CD8-positive, alpha-beta memory T cell (primary cell): Measurements from ENCODE around the gene SEMA5A. TPM values are rescaled to one million over a fixed set of nuclear protein-coding genes. Genes with fewer than 3 reads are reported as not detected.

ENCODE experiments used
- CTCF ChIA-PET: fragments of 350-600 bp; sonication (Branson Sonifier 250); formaldehyde crosslinking; loops from one replicate; lab custom pipeline; 2021; ENCODE audit warnings: antibody characterized with exemption; lab: Charles Lee
- POLR2A ChIA-PET: fragments of 350-600 bp; sonication (Branson Sonifier 250); formaldehyde crosslinking; loops from one replicate; lab custom pipeline; 2021; ENCODE audit warnings: antibody characterized with exemption; lab: Charles Lee
- DNase-seq, 5 donors: peaks; one replicate each; pipeline versions ENCODE4 v3.0.0 to v3.0.0-alpha.2; 2020 to 2022; ENCODE audit warnings: mixed read lengths in 1 of 5
- H3K27ac ChIP-seq: one replicate; pipeline ENCODE4 v1.7.0; 2013; ENCODE audit warnings: low read depth, mild to moderate bottlenecking, low read length, moderate library complexity
- H3K27me3 ChIP-seq: 2 replicates; pipeline ENCODE4 v1.7.0; 2013; ENCODE audit warnings: low read length, mild to moderate bottlenecking; ENCODE audit not compliant: insufficient read depth, poor library complexity, severe bottlenecking
- H3K36me3 ChIP-seq: 2 replicates; pipeline ENCODE4 v1.7.0; 2013; ENCODE audit warnings: mild to moderate bottlenecking, low read length, moderate library complexity; ENCODE audit not compliant: insufficient read depth
- H3K4me1 ChIP-seq: 2 replicates; pipeline ENCODE4 v1.7.0; 2013; ENCODE audit warnings: mild to moderate bottlenecking, low read length, moderate library complexity; ENCODE audit not compliant: insufficient read depth
- H3K4me3 ChIP-seq: 2 replicates; pipeline ENCODE4 v1.7.0; 2013; ENCODE audit warnings: mild to moderate bottlenecking, low read length
- H3K9me3 ChIP-seq: 2 replicates; pipeline ENCODE4 v1.7.0; 2013; ENCODE audit warnings: mild to moderate bottlenecking, low read length
- H3K27ac Mint-ChIP-seq, 8 donors: one replicate each; pipeline ENCODE4 v1.8.0; 2020 to 2021; ENCODE audit warnings: mixed read lengths in 8 of 8, mild to moderate bottlenecking in 6 of 8, inconsistent platforms in 3 of 8, moderate library complexity in 3 of 8
- H3K27me3 Mint-ChIP-seq, 2 donors: one replicate each; pipeline ENCODE4 v1.8.0; 2020 to 2021; ENCODE audit warnings: mixed read lengths in 2 of 2, mild to moderate bottlenecking in 1 of 2, moderate library complexity in 1 of 2
- H3K36me3 Mint-ChIP-seq, 3 donors: one replicate each; pipeline ENCODE4 v1.8.0; 2020 to 2021; ENCODE audit warnings: mixed read lengths in 3 of 3, inconsistent platforms in 1 of 3, mild to moderate bottlenecking in 1 of 3
- H3K4me1 Mint-ChIP-seq, 3 donors: one replicate each; pipeline ENCODE4 v1.8.0; 2020 to 2021; ENCODE audit warnings: mixed read lengths in 3 of 3, inconsistent platforms in 1 of 3, mild to moderate bottlenecking in 1 of 3
- H3K4me3 Mint-ChIP-seq, 7 donors: one replicate each; pipeline ENCODE4 v1.8.0; 2020 to 2021; ENCODE audit warnings: mixed read lengths in 7 of 7, mild to moderate bottlenecking in 6 of 7, moderate library complexity in 4 of 7, inconsistent platforms in 2 of 7
- H3K9me3 Mint-ChIP-seq, 5 donors: one replicate each; pipeline ENCODE4 v1.8.0; 2020 to 2022; ENCODE audit warnings: mixed read lengths in 5 of 5, mild to moderate bottlenecking in 3 of 5, moderate library complexity in 2 of 5, inconsistent platforms in 1 of 5
- polyA plus RNA-seq: library from polyadenylated mRNA; unstranded; fragments of 300-500 nt; fragmentation: Illumina TruSeq; gene quantifications from one replicate; pipeline ENCODE4 v1.2.3, GENCODE V29; 2021
- total RNA-seq, 2 experiments: library from RNA; stranded (reverse); gene quantifications; one replicate each; pipeline ENCODE4 v1.2.3, GENCODE V29; 2021

Gene SEMA5A
- total and polyA plus RNA-seq, 3 experiments from 2014 or later: not detected

GRCh38 chr5:9376363-9377117, 169.3 kb downstream of the SEMA5A start:
- POLR2A ChIA-PET: no interaction called here
- H3K27me3 Mint-ChIP-seq: no peaks in the 10 kb centered on the region
- no peak overlapping the region for H3K27ac ChIP-seq

GRCh38 chr5:9375756-9376155, 170.1 kb downstream of the SEMA5A start:
- Histone ChIP-seq H3K27me3 (no peaks in the 10 kb centered on the region), H3K9me3 (no peaks in the 10 kb centered on the region), H3K27ac (no peak overlapping the region), H3K36me3 (no peaks in the 10 kb centered on the region), H3K4me3 (no peak overlapping the region), H3K4me1 (no peaks in the 10 kb centered on the region)
- POLR2A ChIA-PET: no interaction called here
- Mint-ChIP-seq H3K27me3 (no peaks in the 10 kb centered on the region), H3K36me3 (peaks cover 0 to 2% (median 0%) of the 10 kb centered on the region in 3 donors), H3K9me3 (peaks cover 0 to 15% (median 9%) of the 10 kb centered on the region in 5 donors), H3K4me1 (no peaks in the 10 kb centered on the region), H3K27ac (no peak overlapping the region), H3K4me3 (no peak overlapping the region)
- DNase-seq: no peak
- CTCF ChIA-PET: no interaction called here

More at GRCh38 chr5:9376363-9377117, 169.3 kb downstream of the SEMA5A start:
- Mint-ChIP-seq H3K4me1 (no peaks in the 10 kb centered on the region), H3K9me3 (peaks cover 0 to 16% (median 12%) of the 10 kb centered on the region in 5 donors), H3K36me3 (peaks cover 0 to 2% (median 0%) of the 10 kb centered on the region in 3 donors), H3K27ac (no peak overlapping the region), H3K4me3 (no peak overlapping the region)
- CTCF ChIA-PET: no interaction called here
- DNase-seq: no peak
- Histone ChIP-seq H3K9me3 (no peaks in the 10 kb centered on the region), H3K4me1 (no peaks in the 10 kb centered on the region), H3K4me3 (no peak overlapping the region), H3K36me3 (no peaks in the 10 kb centered on the region), H3K27me3 (no peaks in the 10 kb centered on the region)

- H3K27ac ChIP-seq: no peak overlapping the region
- H3K27ac Mint-ChIP-seq: no peak overlapping the region
- no peak overlapping the region for H3K4me3 ChIP-seq
- H3K27me3 ChIP-seq: no peaks in the 10 kb centered on the region
- ChIA-PET CTCF (no interaction called here), POLR2A (no interaction called here)
- H3K36me3 ChIP-seq: no peaks in the 10 kb centered on the region
- no peak overlapping the region for H3K4me3 Mint-ChIP-seq
- no peaks in the 10 kb centered on the region for H3K4me1 Mint-ChIP-seq
- peaks cover 0 to 2% (median 0%) of the 10 kb centered on the region in 3 donors for H3K36me3 Mint-ChIP-seq
- H3K27me3 Mint-ChIP-seq: no peaks in the 10 kb centered on the region
- H3K9me3 ChIP-seq: no peaks in the 10 kb centered on the region
- H3K9me3 Mint-ChIP-seq: peaks cover 0 to 22% (median 16%) of the 10 kb centered on the region in 5 donors
- no peak for DNase-seq
- H3K4me1 ChIP-seq: no peaks in the 10 kb centered on the region
Observed at GRCh38 chr5:9374025-9374424, 171.8 kb downstream of the SEMA5A start.

GRCh38 chr5:9373571-9373970, 172.3 kb downstream of the SEMA5A start:
- no peak overlapping the region for H3K4me3 Mint-ChIP-seq
- DNase-seq: no peak

GRCh38 chr5:9370256-9370655, 175.6 kb downstream of the SEMA5A start:
- Mint-ChIP-seq H3K36me3 (no peaks in the 10 kb centered on the region), H3K4me3 (no peak overlapping the region), H3K27me3 (no peaks in the 10 kb centered on the region), H3K4me1 (no peaks in the 10 kb centered on the region), H3K27ac (no peak overlapping the region), H3K9me3 (peaks cover 2 to 12% (median 11%) of the 10 kb centered on the region in 5 donors)
- no peaks in the 10 kb centered on the region for H3K4me1 ChIP-seq
- POLR2A ChIA-PET: no interaction called here
- H3K27me3 ChIP-seq: no peaks in the 10 kb centered on the region
- CTCF ChIA-PET: no interaction called here
- H3K4me3 ChIP-seq: no peak overlapping the region
- no peak for DNase-seq
- no peak overlapping the region for H3K27ac ChIP-seq
- no peaks in the 10 kb centered on the region for H3K9me3 ChIP-seq
- no peaks in the 10 kb centered on the region for H3K36me3 ChIP-seq

More at GRCh38 chr5:9373571-9373970, 172.3 kb downstream of the SEMA5A start:
- H3K4me1 ChIP-seq: no peaks in the 10 kb centered on the region
- Mint-ChIP-seq H3K27ac (no peak overlapping the region), H3K36me3 (peaks cover 0 to 2% (median 0%) of the 10 kb centered on the region in 3 donors), H3K4me1 (no peaks in the 10 kb centered on the region), H3K9me3 (peaks cover 0 to 22% (median 16%) of the 10 kb centered on the region in 5 donors), H3K27me3 (no peaks in the 10 kb centered on the region)
- H3K4me3 ChIP-seq: no peak overlapping the region
- no peaks in the 10 kb centered on the region for H3K9me3 ChIP-seq
- no peak overlapping the region for H3K27ac ChIP-seq
- ChIA-PET CTCF (no interaction called here), POLR2A (no interaction called here)
- no peaks in the 10 kb centered on the region for H3K27me3 ChIP-seq
- no peaks in the 10 kb centered on the region for H3K36me3 ChIP-seq

- Mint-ChIP-seq H3K4me1 (no peaks in the 10 kb centered on the region), H3K27me3 (no peaks in the 10 kb centered on the region), H3K36me3 (peaks cover 0 to 3% (median 0%) of the 10 kb centered on the region in 3 donors), H3K4me3 (no peak overlapping the region), H3K27ac (no peak overlapping the region), H3K9me3 (peaks cover 7 to 14% (median 9%) of the 10 kb centered on the region in 5 donors)
- POLR2A ChIA-PET: no interaction called here
- Histone ChIP-seq H3K4me1 (no peaks in the 10 kb centered on the region), H3K36me3 (no peaks in the 10 kb centered on the region), H3K27me3 (no peaks in the 10 kb centered on the region), H3K9me3 (no peaks in the 10 kb centered on the region), H3K4me3 (no peak overlapping the region), H3K27ac (no peak overlapping the region)
- DNase-seq: no peak
- CTCF ChIA-PET: no interaction called here
Observed at GRCh38 chr5:9365512-9365911, 180.4 kb downstream of the SEMA5A start.

GRCh38 chr5:9363449-9363848, 182.4 kb downstream of the SEMA5A start:
- Mint-ChIP-seq H3K9me3 (peaks cover 4 to 8% (median 5%) of the 10 kb centered on the region in 5 donors), H3K36me3 (peaks cover 0 to 3% (median 0%) of the 10 kb centered on the region in 3 donors), H3K4me3 (no peak overlapping the region), H3K4me1 (no peaks in the 10 kb centered on the region), H3K27ac (no peak overlapping the region), H3K27me3 (no peaks in the 10 kb centered on the region)
- ChIA-PET POLR2A (no interaction called here), CTCF (no interaction called here)
- Histone ChIP-seq H3K36me3 (no peaks in the 10 kb centered on the region), H3K9me3 (no peaks in the 10 kb centered on the region), H3K27ac (no peak overlapping the region), H3K4me3 (no peak overlapping the region), H3K4me1 (no peaks in the 10 kb centered on the region), H3K27me3 (no peaks in the 10 kb centered on the region)
- DNase-seq: no peak

GRCh38 chr5:9363026-9363425, 182.8 kb downstream of the SEMA5A start:
- Histone ChIP-seq H3K9me3 (no peaks in the 10 kb centered on the region), H3K4me1 (no peaks in the 10 kb centered on the region), H3K4me3 (no peak overlapping the region), H3K27ac (no peak overlapping the region), H3K36me3 (no peaks in the 10 kb centered on the region), H3K27me3 (no peaks in the 10 kb centered on the region)
- Mint-ChIP-seq H3K4me1 (no peaks in the 10 kb centered on the region), H3K36me3 (peaks cover 0 to 3% (median 0%) of the 10 kb centered on the region in 3 donors), H3K9me3 (peaks cover 3 to 8% (median 5%) of the 10 kb centered on the region in 5 donors), H3K27ac (peak overlapping the region in 1 of 8 donors; percentile 13), H3K27me3 (no peaks in the 10 kb centered on the region), H3K4me3 (no peak overlapping the region)
- ChIA-PET CTCF (no interaction called here), POLR2A (no interaction called here)
- no peak for DNase-seq
